TTC549 (cell line): ENCODE measurements around the gene GNAQ.

Experiments used
- FAIRE-seq: peaks from 2 replicates; lab custom pipeline; 2012; peaks lifted over from hg19 to GRCh38; lab: Jason Lieb, UNC

GNAQ gene

DNA sequence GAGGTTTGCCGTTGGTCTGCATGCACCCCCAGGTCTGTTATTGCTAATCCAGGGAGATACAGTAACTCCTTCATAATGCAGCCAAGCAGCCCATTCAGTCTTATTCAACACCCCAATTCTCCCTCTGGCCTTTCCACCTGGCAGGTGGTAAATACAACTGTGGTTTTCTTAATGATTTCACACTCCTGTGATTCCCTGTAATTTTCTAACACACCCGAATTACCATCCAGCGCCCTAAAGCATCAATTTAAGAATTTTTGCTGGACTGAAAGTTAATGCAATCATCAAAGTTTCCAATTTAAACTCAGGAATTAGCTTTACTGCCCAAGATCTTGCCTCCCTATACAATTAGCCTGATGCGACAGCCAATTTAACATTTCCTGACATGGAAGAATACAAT is 62.5 kb downstream of the GNAQ start:
- no peak for FAIRE-seq

DNA sequence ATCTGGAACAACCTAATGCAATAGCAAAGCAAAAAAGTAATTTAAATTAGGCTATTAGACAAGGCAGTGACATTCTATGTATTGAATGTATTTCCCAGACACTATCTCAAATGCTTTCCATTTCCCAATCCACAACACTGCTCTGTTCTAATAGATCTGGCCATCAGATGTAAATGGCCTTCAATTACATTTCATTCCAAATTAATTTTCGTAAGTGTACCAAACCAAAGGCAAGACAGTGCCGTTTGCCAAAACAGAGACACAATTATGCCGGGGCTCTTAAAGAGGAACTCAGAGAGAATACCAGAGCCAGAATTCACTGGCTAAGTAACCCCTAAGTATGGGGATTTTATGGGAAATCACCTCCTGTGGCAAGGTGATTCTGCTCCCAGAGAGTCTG is 63.1 kb downstream of the GNAQ start:
- no peak for FAIRE-seq

DNA sequence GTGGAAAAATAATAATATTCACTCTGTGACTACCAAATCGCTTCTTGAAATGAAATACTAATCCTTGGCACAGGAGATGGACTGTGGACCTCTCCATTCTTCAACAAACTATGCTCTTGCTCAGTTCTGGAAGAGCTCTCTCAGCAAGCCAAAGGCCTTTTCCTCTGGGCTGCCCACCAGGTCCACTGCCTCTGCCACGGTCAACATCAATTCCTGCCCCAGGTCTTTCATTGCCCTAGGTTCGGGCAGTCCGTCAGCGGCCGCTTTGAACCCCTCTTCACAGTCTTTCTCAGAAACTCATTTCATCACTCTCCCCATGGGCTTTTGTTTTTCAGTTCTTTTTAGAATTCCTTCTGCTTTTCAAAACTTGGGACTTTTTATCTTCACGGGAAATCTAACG is 64.9 kb downstream of the GNAQ start:
- no peak for FAIRE-seq

DNA sequence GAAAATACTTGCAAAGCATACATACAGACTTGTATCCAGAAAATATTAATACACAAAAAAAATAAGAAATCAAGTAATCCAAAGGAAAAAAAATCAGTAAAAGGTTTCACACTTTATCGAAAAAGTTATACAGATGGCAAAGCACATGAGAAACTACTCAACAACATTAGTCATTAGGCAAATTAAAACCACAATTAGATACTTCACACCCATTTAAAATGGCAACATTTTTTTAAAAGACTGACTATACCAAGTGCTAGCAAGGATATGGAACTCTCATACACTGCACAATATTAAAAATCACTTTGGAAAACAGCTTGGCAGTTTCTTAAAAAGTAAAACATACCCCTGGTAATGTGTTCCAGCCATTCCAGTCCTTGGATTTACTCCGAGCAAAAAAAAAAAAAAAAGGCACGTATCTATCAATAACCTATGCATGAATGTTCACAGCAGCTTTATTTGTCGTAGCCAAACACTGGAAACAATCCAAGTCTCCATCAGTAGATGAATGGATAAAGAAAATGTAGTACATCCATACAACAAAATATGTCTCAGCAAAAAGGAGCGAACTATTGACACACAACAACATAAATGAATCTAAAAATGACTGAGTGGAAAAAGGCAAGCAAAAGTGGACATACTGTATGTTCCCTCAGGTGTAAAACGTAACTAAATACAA is 66.0 kb downstream of the GNAQ start:
- no peak for FAIRE-seq

DNA sequence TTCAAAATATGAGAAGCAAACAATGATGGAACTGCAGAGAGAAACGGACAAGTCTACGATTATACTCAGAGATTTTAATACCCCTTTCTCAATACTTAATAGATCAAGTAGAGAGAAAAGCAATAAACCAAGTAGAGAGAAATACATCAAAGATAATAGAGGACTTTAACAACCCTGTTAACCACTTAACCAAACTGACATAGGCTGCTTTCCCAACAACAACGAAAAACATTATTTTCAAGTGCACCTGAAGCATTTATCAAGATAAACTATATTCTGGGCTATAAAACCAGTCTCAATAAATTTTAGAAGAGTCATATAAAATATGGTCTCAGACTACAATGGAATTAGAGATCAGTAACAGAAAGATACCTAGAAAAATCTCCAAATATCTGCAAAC is 67.4 kb downstream of the GNAQ start:
- FAIRE-seq, result no peak

DNA sequence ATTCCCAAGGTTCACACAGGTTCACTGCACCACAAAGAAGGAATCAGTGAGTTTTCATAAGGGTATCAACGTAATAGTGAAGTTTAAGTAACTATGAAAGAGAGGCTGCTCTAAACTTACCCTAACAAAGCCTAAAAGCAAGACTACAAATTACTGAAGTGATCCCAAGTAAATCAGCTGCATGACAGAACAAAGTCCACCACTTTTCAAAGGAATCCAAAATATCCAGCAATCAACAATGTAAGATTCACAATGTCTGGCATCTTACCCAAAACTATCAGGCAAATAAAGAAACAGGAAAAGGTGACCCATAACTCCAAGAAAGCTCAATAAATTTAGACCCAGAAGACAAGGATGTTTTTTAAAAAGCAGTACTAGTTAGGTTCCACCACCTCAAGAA is 70.1 kb downstream of the GNAQ start:
- no peak for FAIRE-seq

DNA sequence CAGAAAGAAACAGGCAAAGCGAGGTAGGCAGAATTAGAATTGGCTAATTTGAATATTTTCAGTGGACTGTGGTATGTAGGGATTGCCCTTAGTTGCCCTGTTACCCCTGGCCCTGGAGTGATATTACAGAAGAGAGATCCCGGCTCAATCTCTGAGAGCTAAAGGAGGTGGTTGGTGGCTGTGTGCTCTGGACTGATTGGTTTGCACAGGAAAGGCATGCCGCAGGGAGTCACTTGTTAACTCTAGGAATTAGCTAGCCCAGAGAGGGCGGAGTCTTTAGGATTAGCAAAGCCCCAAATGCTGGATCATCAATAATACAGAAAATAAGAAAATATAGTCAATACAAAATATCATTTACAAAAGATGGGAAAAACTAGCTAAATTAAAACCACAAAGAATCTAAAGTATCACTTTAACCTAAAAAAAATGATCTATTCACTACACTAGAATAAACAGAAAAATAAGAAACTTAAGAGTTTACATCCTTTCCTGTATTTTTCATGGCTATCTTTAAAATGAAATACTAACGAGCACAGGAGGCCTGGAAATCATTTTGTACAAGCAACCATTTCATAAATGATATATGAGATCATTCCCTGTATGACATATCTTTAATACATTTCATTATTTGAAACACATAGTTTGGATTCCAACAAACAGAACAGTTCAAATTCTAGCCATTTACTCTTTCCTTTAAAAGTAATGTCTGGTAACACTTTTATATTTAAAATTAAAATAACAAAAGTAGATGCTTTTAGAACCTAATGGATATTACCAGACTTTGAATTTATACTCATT is 71.1 kb downstream of the GNAQ start:
- FAIRE-seq, result no peak

DNA sequence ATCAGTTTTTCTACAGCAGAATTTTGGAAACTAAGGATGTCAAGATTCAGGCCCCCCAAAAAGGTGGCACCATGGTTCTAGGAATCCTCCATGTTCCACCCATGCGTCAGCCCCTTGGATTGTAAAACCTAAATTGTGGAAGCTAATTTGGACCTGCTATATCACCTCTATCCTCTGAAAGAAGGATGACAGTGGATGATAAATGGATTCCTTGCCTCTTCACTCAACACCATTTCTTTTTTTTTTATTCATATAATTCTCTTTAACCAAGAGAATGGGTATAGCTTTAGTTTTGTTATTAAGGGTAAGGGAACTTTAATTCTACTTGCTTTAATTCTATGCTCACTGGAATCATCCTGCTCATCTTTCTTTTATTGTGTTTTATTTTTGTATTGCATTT is 71.8 kb downstream of the GNAQ start:
- FAIRE-seq, result no peak

DNA sequence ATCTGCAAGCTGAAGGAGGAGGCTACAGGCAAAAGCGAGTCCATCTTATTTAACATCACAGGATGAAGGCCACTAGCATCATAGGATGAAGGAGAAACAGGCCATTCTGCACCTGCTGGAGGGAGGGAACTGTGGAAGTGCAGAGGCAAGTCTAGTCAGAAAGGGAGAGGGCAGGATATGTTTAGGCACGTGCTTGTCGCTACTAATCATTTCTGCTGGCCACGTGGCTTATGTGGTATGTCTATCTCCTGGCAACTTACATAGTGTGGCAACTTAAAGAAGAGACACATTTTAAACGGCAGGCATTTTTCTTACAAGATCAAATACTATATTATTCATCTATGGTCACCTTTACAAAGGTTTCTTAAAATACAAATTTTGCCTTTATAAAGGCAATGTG is 74.0 kb downstream of the GNAQ start:
- FAIRE-seq, result no peak

DNA sequence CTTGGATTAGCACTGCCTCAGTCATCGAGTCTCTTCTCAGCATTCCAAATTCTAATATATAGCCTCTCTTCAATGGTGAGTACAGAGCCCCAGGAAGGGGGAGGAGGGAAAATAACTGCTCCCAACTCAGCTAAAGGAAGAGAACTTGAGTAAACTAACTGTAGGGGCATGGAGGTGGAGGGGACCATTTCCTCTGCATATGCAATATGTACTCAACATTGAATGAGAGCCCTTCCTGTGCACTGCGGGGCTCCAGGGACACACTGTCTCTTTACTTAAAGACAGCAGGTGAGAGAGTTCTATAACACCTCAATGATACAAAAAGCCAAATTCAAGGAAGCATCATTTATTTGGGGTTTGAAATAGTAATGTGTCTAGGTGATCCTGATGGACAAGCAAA is 75.1 kb downstream of the GNAQ start:
- FAIRE-seq, result no peak

DNA sequence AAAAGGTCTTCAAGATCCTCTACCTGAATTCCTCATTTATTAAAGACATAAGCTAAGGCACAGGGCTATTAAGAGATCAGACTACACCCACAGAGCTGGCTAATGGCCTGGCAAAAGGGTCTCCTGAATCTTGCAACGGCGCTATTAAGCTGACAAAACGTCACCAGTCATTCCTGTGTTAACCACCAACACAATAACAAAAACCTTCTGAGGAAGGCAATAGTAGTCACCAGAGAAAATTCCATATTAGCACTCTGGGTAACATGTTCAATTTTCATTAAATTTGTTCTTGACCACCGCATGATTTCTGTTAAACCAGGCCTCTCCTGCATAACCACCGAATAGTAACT is 77.0 kb downstream of the GNAQ start:
- no peak for FAIRE-seq

DNA sequence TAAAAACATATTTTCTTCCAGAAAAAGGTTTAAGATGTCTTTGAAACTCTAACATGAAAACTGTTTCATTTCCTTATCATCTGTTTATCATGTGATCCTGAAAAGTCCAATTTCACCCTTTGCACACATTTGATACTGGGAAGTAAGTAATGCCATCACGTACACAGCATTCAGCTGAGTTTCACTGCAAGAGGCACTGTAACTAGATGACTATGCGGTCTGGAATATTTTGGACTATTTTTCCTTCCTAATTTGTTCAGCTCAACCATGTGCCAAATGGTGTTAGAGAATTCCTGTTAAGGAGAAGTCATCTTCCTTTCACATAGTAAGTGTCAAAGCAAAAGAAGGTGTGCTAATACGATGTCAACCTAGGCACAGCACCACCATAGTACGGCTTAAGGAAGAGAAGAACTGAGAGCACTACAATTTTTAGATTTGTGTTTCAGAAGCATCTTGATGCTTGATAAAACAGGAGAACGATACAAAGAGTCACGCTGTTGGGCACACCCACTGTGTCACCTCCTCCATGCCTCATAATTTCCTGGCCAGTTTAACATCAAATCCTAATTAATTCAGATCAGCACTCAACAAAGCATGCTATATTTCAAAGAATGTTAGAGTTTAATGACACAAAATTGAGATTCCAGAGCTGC is 77.5 kb downstream of the GNAQ start:
- no peak for FAIRE-seq

DNA sequence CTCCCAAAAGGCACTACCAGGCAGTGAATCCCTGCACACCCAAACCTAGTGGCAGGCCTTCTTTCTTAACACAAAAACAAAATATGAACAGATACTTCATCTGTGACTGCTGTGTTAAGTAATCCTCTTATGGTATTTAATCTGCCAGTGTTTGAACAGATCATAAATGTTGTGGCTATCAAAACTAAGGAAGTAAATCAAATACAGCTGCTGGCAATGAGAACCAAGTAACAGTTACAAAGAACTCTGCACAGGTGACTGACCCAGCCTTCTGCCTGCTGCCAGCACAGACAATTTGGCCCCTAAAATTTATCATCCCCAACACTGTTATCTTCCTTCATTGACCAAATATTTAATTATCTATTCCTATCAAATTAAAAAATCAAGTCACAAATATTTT is 78.0 kb downstream of the GNAQ start:
- FAIRE-seq, result no peak

DNA sequence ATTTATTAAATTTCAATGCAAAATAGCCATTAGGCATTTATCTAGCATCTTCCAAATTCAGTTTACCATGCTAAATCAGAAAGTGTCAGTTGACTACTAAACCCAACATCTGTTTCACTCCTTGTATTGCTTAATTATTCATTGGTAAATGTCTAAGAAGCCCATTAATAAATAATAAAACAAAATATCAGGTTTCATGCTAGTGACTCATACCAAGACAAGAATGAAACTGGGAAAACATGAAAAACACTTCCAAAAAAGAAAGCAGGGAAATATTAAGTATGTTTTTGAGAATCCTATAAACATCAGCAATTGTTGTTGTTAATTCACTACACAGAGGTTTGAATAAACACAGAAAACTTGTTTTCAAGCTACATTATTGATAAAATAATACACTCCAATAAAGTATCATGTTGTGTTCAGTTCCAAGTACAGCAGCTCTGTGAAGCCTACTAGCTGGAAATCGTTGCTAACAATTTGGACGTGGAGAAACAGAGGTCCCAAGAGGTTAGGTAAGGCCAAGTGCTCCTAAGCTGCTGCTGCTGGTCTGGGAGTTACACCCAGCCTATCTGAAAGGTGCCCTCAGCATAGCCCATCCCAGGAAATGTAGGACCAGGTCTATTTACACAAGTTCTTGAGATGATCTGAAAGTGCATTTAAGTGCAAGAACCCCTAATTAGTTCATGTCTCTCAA is 78.8 kb downstream of the GNAQ start:
- no peak for FAIRE-seq

DNA sequence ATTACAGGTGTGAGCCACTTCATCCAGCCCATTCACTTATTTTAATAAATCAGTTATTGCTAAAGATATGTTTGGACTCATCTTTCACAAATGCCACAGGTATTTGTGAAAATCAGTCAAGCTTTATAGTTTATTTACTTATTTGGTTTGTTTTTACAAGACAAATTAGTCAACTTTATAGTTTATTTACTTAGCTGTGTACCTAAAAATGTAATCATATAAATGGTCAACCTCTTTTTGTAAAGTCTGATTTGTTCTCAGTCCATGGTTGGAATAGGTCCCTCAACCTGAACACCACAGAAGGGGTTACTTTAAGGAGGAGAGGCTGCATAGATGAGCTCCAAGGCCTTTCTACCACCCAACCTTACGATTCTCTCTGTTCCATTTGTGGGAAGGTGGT is 80.2 kb downstream of the GNAQ start:
- FAIRE-seq, result no peak

DNA sequence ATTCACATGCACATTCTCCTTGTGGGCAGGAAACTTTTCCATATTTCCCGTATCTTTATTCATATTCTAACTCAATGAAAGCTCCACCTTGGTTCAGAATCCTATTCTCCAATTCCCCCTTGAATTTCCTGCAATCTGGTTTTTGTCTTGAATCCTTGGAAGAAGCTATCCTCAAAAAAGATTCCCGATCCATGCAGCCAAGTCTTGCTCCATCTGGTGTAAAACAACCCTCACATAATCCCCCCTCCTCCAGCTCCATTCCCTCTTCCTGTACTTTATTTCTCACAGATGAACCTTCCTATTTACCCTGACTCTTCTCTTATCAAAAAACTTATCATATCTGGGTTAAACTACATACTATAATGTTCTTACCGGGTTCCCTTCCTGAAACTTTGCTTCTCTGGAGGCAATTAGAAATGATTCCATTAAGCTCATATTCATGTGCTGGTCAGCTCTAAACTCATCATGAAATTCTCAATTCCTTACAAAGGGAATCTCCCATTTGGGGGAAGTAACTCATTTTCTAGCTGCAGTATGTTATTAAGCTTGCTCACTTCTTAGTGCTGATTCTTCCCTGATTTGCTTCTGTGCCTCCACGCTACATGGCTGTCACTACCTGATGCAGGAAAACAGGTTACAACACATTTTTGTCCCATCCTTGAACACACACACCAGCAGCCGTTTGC is 81.7 kb downstream of the GNAQ start:
- FAIRE-seq, result no peak

DNA sequence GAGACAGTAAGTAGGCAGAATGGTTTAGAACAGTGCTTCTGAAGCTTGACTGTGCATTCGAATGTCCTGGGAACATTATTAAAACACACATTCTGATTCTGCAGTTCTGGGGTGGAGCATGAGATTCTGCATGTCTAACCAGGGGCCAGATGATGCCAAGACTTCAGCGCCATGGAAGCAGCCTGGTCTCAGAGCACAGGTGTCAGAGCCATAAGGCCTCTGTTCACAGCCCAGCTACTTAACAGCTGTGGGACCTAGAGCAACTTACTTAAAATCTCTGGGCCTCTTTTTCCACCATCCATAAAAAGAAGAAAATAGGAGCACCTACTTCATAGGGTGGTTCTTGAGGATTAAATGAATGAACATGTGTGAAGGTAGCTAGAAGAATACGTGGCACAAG is 84.0 kb downstream of the GNAQ start:
- no peak for FAIRE-seq

DNA sequence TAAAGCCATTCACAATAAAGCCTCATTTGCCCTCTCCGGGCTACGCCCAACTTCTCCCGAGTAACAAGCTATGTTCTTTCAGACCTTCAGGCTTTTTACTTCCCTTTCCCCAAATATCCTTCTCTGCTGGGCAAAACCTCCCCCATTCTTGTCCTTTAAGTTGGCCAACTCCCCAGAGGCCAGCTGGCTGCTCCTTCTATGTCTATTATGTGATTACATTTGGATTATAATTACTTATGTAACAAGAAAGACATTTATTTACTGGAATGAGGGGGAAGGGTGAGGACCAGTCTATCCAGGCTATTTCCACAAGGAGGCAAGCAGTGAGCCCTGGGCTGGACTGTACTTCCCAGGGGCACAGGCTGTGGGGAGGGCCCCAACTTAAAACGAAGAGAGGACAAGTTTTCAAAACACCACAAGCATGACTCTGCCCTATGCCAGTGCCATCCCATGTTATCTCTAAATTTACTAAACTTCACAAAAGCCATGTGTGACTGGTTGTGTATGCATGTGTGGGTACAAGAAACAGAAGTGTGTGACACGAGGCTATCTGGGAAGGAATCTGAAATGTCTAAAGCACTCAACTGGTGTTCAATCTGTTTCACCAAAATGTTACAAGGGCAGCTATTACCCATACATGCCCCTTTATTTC is 84.5 kb downstream of the GNAQ start:
- no peak for FAIRE-seq

DNA sequence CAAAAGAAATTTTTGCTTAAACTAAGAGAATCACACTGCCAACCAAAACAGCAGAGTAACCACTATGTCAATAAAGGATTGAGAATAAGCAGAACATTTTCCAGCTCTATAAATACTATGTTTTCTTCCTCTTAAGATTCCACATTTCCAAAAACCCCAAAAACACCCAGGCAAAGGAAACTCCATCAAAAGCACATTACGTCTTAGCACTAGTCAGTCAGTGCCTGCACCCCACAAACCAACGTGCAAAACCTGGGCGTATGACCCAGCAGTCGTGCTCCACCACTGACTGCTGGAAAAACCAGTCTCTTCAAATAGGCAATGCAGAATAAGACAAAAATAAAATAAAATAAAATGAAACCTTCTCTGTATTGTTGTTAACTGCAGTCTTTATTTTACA is 85.3 kb downstream of the GNAQ start:
- no peak for FAIRE-seq

DNA sequence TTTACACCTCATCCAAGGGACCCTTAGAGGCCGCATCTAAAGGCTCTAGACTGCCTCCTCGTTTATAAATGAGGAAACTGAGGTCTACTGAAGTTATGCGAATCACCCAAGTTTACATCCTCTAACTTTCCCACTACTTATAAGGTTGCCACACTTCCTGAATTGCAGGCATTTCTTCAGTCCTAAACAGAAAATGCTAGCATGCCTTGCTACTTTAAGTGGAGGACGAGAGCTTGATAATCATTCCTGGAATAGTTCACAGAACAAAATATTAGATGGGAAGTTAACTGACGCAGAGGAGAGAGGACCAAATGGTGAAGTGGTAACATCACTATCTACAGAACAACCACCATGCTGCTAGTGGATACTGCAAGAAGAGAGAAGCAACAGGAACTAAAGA is 85.8 kb downstream of the GNAQ start:
- no peak for FAIRE-seq

DNA sequence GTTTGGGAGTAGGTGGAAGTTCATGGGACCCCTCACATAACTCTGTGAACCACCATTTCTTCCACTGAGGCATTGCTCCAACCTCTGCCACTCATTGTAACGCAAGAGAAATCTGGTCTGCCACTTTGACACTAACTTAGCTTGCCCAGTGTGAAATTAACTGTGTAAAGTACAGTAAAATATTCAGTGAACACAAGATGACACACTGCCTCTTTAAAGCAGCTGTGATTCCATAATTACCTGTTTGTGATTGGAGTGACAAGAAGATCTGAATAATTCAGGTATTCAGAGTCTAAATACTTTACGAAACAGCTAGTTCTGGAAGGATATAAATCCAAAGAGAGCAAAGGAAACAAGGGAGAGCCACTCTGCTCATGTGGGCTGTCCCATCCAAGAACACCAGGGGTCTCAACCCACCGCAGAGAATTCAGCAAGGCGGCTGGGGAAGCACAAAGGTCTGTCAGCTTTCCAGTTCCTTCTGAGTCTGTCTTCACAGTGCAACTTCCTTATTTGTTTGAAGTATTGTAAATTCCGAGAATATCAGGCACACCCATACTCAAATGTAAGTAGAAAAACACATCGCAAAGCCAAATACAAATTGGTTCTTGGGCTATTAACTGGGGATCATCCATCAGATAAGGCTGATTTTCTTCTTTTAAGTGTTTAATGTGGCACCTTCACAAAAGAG is 86.9 kb downstream of the GNAQ start:
- FAIRE-seq, result no peak
